Activated CD8-positive, alpha-beta memory T cell treated with anti-CD3 and anti-CD28 coated beads for 36 hours (primary cell): ENCODE results near the gene DENND5B. TPM values are rescaled to one million over a fixed set of nuclear protein-coding genes. Genes with fewer than 3 reads are reported as not detected.
"Not testable (repeated sequence)": the region's sequence is repeated elsewhere in the genome, so short reads cannot be mapped to it uniquely, and the experiment has no call there.

Experiments
- CTCF ChIA-PET: fragments of 350-600 bp; sonication (Branson Sonifier 250); formaldehyde crosslinking; loops from one replicate; lab custom pipeline; 2021; ENCODE audit warnings: antibody characterized with exemption; lab: Charles Lee
- POLR2A ChIA-PET: fragments of 350-600 bp; sonication (Branson Sonifier 250); formaldehyde crosslinking; loops from one replicate; lab custom pipeline; 2021; ENCODE audit warnings: antibody characterized with exemption; lab: Charles Lee
- total RNA-seq, 2 experiments: library from RNA; stranded (reverse); gene quantifications; one replicate each; pipeline ENCODE4 v1.2.3, GENCODE V29; 2021

The DENND5B gene
- under 1 TPM in 1 of 2 experiments, not detected in 1; 0.13 TPM for total RNA-seq

GRCh38 chr12:31590642-31591379, at the start of gene DENND5B:
TSS of gene DENND5B (minus strand) at chr12:31591136. CDS start at chr12:31590832, 304 bp downstream.
- POLR2A ChIA-PET, result no interaction called here

GRCh38 chr12:31634620-31635019, 43.7 kb upstream of the DENND5B start:
- ChIA-PET POLR2A (no interaction called here), CTCF (interaction anchor here (0.6 kb wide), 1 partner anchor 74 kb away, joined by 4 read pairs; no protein-coding TSS in a partner anchor)

More at GRCh38 chr12:31590642-31591379, at the start of gene DENND5B:
- CTCF ChIA-PET, result interaction anchor here (0.6 to 0.8 kb wide), 2 partner anchors 10 to 188 kb away, joined by 3 to 4 read pairs; no protein-coding TSS in a partner anchor

GRCh38 chr12:31633464-31633863, 42.5 kb upstream of the DENND5B start:
- POLR2A ChIA-PET, result no interaction called here

GRCh38 chr12:31631809-31632208, 40.9 kb upstream of the DENND5B start:
- POLR2A ChIA-PET, result no interaction called here
- CTCF ChIA-PET, result interaction anchor here (1.7 kb wide), 1 partner anchor 229 kb away, joined by 9 read pairs; no protein-coding TSS in a partner anchor

More at GRCh38 chr12:31633464-31633863, 42.5 kb upstream of the DENND5B start:
- CTCF ChIA-PET, result interaction anchor here (1.7 kb wide), 1 partner anchor 230 kb away, joined by 9 read pairs; no protein-coding TSS in a partner anchor

GRCh38 chr12:31631023-31631724, 40.2 kb upstream of the DENND5B start:
- CTCF ChIA-PET, result no interaction called here
- POLR2A ChIA-PET, result no interaction called here

- ChIA-PET POLR2A (no interaction called here), CTCF (interaction anchor here (1.5 kb wide), 1 partner anchor 227 kb away, joined by 4 read pairs; no protein-coding TSS in a partner anchor)
Measured at GRCh38 chr12:31629756-31630732, 39.1 kb upstream of the DENND5B start.

- POLR2A ChIA-PET, result no interaction called here
- CTCF ChIA-PET, result no interaction called here
Measured at GRCh38 chr12:31627456-31628054, 36.6 kb upstream of the DENND5B start.

GRCh38 chr12:31626270-31626995, 35.5 kb upstream of the DENND5B start:
- ChIA-PET CTCF (no interaction called here), POLR2A (no interaction called here)

- ChIA-PET POLR2A (no interaction called here), CTCF (no interaction called here)
Measured at GRCh38 chr12:31622038-31622437, 31.1 kb upstream of the DENND5B start.

GRCh38 chr12:31620311-31620710, 29.4 kb upstream of the DENND5B start:
- ChIA-PET POLR2A (no interaction called here), CTCF (no interaction called here)

- ChIA-PET POLR2A (no interaction called here), CTCF (no interaction called here)
Measured at GRCh38 chr12:31618228-31619025, 27.5 kb upstream of the DENND5B start.

- ChIA-PET POLR2A (no interaction called here), CTCF (no interaction called here)
Measured at GRCh38 chr12:31612819-31613218, 21.9 kb upstream of the DENND5B start.

GRCh38 chr12:31608299-31608698, 17.4 kb upstream of the DENND5B start:
- CTCF ChIA-PET, POLR2A ChIA-PET: not testable (repeated sequence)

- POLR2A ChIA-PET, result no interaction called here
- CTCF ChIA-PET, result no interaction called here
Measured at GRCh38 chr12:31605531-31605930, 14.6 kb upstream of the DENND5B start.

GRCh38 chr12:31603546-31604009, 12.6 kb upstream of the DENND5B start:
- POLR2A ChIA-PET, result no interaction called here
- CTCF ChIA-PET, result interaction anchor here (0.5 to 0.7 kb wide), 2 partner anchors 158 to 689 kb away, joined by 3 read pairs; no protein-coding TSS in a partner anchor

GRCh38 chr12:31600750-31601149, 9.8 kb upstream of the DENND5B start:
- POLR2A ChIA-PET, result no interaction called here

GRCh38 chr12:31600252-31600651, 9.3 kb upstream of the DENND5B start:
- ChIA-PET CTCF (no interaction called here), POLR2A (no interaction called here)

More at GRCh38 chr12:31600750-31601149, 9.8 kb upstream of the DENND5B start:
- CTCF ChIA-PET, result interaction anchor here (0.7 kb wide), 1 partner anchor 10 kb away, joined by 3 read pairs; no protein-coding TSS in a partner anchor
